GM12891 (cell line): ENCODE measurements around the gene RPL32.

Source experiments
- POLR2A ChIP-seq: IDR thresholded peaks from 2 replicates; pipeline ENCODE4 v1.6.1; 2011; ENCODE audit warnings: low read depth, low read length, control low read depth
- POLR2AphosphoS5 ChIP-seq: IDR thresholded peaks from 2 replicates; pipeline ENCODE4 v1.6.1; 2011; ENCODE audit warnings: low read depth, low read length, control low read depth
- TAF1 ChIP-seq: IDR thresholded peaks from 2 replicates; pipeline ENCODE4 v1.6.1; 2011; ENCODE audit warnings: low read depth, low read length, control low read depth

GRCh38 chr3:12807601-12808359 is 33.6 kb downstream of the RPL32 start:
- TF ChIP-seq POLR2AphosphoS5, result no peak
- no peak for TF ChIP-seq TAF1
- TF ChIP-seq POLR2A, result no peak
